ENCODE measurements around the gene PIK3R5.
"Not testable (repeated sequence)": the region's sequence is repeated elsewhere in the genome, so short reads cannot be mapped to it uniquely, and the experiment has no call there.

The PIK3R5 gene

DNA sequence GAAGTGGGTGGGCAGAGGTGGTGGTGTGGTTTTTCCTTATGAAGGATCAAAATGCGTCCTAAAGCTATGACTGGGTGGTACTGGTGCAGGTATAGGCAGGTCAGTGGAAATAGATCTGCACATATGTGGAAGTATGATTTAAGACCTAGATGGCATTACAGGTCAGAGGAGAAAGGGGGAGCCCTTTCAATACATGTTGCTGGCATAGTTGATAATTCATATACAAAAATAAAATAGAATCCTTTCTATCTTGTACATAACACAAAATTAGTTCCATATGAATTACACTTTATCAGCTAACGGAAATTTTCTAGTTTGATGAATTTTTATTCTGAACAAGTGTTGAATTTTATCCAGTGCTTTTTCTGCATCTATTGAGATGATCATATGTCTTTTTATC, 20.8 kb upstream of the PIK3R5 start:
- no peak for DNase-seq (ENCODE audit: low spot score)

DNA sequence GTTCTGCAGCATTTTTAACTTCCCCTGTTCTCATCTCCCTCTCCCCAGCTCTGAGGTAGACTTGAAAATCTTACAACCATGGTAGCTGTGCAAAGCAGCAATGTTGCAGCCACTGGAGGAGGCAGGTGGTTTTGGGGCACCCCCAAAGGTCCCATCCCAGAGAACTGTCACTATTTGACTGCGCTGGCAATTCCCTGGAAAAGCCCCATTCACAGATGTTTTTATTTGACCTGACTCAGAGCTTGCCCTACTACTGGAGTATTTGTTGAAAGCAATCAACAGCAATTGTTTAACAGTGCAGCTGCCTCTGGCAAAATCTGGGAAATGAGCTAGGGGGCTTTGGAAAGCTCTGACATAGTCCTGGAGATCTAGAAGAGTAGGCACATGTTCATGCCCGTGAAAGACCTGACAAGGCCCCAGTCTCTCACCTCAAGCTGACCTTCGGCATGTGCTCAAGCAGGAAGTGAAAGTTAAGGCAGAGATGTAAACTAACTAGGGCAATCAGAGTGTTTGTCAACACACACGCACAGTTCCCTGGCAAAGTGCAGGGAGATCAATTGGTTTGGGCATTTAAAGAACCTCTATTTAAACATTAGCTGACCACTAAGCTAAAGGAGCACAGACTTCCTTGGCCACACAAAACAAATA, 19.7 kb upstream of the PIK3R5 start:
- DNase-seq (ENCODE audit: low spot score): no peak

DNA sequence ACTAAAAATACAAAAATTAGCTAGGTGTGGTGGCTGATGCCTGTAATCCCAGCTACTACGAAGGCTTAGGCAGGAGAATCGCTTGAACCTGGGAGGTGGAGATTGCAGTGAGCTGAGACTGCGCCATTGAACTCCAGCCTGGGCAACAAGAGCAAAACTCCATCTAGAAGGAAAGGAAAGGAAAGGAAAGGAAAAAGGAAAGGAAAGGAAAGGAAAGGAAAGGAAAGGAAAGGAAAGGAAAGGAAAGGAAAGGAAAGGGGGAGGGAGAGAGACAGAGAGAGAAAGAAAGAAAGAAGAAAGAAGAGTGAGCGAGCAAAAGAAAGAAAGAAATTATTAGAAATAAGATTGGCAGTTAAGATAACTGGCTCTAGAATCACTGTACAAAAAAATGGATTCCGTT, 18.7 kb upstream of the PIK3R5 start:
- DNase-seq (ENCODE audit: low spot score): not testable (repeated sequence)

DNA sequence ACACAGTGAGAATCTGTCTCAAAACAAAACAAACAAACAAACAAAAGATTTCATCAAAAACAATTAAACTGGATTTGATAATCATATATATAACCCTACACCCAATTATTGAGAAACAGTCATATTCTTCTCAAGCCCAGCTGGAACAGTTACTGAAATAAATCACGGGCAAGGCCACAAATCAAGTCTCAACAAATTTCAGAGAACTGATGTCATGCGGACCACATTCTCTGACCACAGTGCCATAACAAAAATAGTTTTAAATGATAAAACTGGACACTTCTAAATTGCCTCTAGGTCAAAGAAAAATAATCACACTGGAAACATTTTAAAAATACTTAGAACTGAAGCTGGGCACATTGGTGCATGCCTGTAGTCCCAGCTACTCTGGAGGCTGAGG, 15.9 kb upstream of the PIK3R5 start:
- DNase-seq (ENCODE audit: low spot score): no peak

DNA sequence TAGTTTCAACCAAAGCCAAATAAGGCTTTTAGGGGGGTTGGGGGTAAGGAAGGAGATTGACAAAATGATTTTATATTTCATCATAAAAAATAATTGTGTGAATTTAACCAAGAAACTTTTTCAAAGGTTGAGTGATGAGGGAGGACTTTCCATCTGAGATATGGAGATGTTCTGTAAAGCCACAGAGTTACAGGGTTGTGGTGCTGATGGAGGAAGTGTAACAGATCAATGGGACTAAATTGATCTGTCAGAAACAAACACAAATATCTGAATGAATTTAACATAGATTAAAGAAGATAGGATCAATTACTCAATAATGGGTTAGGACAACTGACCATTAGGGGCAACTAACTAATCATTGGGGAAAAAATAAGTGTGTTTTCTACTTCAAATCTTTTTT, 14.2 kb upstream of the PIK3R5 start:
- DNase-seq (ENCODE audit: low spot score): no peak

DNA sequence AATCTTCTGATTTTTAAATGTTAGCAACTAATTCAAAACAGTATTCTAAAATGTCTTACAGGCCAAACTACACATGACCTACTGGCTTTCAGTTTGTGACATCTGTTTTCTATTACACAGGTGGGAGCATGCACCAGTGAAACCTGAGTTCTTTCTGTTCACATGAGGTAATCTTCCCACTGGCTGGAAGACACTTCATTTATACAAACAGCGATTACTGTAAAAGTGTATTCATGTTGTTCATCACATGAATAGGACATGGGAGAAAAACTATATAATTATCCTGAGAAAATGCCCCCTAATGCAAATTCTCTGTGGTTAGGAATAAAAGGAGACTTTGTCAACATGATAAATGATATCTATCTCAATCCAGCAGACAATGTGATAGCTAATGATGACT, 11.1 kb upstream of the PIK3R5 start:
- no peak for DNase-seq (ENCODE audit: low spot score)

DNA sequence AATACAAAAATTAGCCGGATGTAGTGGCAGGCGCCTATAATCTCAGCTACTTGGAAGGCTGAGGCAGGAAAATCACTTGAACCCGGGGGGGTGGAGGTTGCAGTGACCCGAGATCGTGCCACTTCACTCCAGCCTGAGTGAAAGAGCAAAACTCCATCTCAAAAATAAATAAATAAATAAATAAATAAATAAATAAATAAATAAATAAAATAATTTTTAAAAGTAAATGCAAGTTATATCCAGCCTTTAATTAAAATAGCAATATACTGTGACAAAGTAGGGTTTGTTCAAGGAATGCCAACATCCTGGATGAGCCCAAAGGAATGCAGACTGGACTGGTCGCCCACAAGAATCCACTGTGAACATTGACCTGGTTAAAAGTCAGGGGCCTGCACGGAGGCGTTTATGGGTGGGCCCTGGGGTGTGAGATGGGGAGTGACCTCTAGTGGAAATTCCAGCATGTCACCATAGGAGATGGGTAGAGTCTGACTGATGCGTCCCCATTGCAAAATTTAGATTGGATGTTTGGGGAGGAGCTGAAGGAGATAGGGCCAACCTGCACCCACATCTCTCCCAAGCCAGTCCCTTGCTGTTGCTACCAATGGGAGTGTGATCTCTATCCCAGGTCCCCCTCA, 9.7 kb upstream of the PIK3R5 start:
- DNase-seq (ENCODE audit: low spot score): no peak

DNA sequence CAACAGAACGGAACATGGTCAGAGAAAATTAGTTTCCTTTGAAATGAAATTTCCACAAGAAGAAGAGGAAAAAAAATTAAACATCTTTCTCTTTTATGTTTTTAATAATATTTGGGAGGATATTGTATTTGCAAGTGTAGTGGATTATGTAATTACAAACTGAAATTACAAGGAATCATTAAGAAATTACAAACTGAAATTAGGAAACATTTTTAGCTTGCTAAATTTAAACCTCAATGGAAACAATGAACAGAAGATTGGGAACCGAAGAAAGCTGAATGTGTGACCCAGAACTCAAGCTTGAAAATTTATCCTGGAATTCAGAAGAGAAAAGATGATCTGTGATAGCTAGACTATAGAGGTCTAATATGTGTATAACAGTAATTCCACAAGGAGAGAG, 4.4 kb upstream of the PIK3R5 start:
- no peak for DNase-seq (ENCODE audit: low spot score)

DNA sequence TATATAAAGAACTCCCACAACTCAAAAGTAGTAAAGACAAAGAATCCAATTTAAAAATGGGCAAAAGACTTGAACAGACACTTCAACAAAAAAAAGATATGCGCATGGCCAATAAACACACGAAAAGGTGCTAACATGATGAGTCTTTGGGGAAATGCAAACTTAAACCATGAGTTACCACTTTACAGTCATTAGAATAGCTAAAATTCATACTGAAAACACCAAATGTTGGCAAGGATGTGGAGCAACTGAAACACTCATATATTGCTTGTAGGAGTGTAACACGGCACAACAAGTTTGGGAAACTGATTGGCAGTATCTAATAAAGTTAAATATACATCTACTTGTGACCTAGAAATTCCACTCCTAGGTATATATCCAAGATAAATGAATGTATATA, 3.0 kb upstream of the PIK3R5 start:
- DNase-seq (ENCODE audit: low spot score): no peak

DNA sequence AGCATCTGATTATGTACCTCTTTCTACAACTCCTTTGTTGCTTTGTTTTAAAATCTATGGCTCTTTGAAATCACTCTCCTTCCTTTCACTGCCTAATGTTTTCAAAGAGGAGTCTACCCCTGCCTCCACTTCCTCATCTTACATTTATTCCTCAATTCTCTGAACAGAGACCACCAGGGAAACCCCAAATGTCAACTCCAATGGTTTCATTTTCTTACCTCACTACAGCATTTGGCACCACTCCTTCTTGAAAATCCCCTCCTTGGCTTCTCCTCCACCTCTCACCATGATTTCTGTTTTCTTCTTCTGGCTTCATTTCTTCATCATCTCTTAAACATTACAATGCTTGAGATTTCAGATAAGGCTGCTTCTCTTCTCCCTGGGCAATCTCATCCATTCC, 2.4 kb upstream of the PIK3R5 start:
- no peak for DNase-seq (ENCODE audit: low spot score)

DNA sequence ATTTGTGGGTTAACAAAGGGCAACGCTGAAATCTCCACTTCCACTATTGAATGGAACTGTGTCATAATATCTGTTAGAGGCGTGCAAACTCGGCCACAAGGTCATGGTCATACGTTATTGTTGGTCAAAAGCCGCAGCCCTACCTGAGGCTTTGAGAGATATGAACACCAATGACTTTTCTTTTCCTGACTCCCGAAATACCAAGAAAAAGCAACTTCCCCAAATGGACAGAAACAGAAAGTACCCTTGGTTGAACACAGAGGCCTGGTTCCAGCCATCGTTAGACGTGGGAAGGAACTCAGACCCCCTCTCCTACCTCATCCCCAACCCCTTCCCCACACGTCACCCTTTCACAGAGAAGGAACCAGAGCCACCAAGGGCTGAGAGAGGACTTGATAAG, 1.4 kb upstream of the PIK3R5 start:
- DNase-seq (ENCODE audit: low spot score): no peak

DNA sequence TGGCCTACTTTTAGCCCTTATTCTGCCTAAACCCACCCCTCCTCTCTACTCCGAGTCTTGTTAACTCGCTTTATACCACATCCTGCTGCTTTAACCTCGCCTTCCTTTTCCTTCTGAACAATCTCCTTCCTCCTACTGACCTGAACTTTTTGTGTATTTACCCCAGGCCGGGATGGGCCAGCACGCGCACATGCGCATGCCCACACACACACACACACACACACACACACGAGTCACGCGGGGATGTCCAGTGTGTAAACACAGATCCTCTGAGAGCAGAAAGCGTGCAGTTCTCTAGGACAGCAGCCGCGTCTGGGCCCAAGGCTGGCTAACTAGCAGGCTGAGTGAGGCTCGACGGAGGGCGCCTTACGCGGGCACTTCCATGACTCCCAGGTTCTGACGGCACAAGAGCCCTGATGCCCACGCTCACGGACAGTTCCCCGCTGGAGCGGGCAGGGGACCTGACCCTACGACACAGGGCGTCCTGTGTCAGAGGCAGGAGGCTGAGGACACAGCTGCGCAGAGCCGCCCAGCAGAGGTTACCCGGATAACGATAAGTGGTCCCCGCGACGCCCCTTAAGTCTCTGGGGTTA, 610 bp downstream of the PIK3R5 start:
- DNase-seq (ENCODE audit: low spot score): no peak

DNA sequence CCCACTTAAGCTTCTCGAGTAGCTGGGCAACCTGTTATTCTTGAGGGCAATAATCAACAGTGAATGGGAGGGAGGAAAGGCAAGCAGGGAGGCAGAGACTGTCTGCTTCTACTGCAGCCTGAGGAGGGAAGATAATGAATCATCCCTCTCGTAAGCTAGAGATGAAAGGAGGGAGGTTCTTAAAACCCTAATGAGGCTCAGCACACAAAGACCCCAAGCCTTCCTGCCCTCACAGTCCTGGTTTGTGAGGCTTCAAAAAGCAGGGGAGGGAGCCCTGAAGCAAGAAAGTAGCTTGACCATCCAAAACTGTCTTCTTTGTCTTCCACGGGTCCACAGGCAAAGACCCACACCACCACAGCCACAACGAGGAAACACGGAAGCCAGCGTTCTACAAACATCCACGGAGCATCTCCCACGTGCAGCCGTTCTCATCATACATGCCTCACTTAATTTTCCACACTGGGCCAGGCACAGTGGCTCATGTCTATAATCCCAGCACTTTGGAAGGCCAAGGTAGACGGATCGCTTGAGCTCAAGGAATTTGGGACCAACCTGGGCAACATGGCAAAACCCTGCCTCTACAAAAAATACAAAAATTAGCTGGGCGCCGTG, 1.8 kb downstream of the PIK3R5 start:
- no peak for DNase-seq (ENCODE audit: low spot score)

DNA sequence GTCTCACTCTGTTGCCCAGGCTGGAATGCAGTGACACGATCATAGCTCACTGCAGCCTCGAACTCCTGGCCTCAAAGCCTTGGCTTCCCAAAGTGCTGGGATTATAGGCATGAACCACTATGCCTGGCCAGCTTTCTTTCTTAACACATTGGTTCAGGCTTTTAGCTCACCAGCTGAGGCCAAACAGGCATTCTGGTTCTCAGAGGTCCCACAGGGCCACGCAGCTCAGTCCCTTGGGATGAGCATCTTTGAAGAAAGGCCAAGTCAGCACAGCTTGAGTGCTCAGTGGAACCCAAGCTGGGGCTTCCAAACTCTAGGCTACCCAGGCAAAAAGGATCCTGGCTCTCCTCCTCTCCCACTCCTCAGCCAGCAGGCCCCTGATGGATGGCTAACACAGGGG, 2.5 kb downstream of the PIK3R5 start:
- no peak for DNase-seq (ENCODE audit: low spot score)

DNA sequence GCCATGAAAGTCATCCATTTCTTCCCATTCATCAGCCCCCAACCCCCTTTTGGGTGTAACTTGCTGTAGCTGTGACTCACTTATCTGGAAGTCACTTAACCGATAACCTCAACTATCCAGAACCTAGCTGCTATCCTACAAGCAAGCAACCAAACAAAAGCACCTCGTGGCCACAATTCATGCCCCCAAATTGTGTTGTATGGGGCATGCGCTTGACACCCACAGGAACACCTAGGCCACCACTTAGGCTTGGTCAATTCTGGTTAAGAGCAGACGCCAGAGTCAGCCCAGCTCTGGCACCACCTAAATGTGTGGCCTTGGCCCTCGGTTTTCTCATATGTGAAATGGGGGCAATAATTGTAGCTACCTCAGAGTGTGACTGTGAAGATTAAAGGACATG, 3.7 kb downstream of the PIK3R5 start:
- no peak for DNase-seq (ENCODE audit: low spot score)

DNA sequence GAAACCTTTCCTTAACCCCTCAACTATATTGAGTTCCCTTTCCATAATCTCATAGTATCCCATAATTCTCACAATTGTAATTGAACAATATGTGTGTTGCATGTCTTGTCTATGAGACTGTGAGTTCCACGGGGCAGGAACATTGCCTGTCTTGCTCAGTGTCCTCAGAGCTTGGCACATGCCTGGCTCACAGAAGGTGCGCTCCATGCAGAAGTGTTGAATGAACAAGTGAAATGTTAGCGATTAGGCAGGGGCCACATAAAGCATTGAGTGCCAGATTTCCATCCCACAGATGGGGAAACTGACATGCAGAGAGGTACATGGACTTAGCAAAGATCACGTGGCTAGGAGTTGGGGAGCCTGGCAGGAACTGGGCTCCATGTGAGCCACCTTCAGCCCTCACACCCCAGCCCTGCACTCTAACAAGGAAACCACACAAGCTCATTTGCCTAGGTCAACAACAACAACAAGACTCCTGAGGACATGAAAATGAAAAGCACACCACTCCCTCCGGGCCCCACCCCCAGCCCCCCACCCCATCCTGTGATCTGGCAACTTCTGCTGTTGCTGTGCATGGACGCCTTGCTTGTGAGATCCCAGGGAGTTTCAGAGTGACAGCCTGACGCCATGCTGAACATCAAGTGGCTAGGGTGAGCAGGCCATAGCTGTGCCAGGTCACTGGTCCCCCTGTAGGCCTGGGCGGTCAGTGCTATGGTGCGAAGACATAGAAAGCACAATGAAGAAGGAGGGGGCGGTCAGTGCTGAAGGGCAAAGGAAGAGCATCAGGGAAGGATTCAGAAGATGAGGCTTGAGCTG, 5.0 kb downstream of the PIK3R5 start:
- no peak for DNase-seq (ENCODE audit: low spot score)

DNA sequence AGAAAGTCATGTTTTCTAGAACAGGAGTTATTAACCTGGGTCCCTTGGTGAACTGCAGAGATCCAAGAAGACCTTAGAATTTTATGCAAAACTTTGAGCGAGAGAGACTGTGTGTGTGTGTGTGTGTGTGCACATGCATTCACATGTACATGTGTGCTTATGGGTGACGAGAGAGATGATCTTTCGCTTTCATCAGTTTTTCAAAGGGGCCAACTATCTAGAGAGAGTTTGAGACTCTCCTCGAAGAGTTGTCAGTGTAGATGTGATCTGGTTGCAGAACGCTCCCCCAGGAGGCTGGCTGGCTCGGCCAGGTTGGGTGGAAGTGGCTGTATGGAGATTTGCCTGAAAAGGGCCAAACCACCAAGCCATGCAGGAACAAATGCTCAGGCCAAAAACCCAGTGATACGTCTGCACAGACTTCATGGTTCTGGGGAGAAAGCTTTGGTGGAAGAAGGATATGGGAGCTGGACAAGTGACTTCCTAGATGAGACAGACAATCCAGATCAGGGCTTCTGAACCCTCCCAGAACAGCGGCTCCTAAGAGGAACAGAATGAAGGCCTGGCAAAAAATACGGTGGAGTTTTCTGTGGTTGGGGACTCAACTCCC, 6.1 kb downstream of the PIK3R5 start:
- DNase-seq (ENCODE audit: low spot score): no peak

DNA sequence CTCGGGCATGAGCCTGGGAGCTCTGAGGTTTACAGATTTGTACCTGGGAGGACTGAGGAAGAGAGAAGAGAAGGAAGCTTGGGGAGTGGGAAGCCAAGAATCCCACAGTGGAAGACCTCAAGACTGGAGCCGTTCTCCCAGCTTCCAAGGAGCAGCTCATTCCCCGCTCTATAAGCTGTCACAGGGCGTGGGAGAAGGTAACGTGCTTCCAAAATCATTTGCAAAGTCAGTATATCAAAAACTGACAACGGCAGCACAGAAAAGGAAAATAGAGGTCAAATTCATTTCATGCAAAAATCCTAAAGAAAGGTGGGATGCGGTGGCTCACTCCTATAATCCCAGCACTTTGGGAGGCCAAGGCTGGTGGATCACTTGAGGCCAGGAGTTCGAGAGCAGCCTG, 7.8 kb downstream of the PIK3R5 start:
- DNase-seq (ENCODE audit: low spot score): no peak

DNA sequence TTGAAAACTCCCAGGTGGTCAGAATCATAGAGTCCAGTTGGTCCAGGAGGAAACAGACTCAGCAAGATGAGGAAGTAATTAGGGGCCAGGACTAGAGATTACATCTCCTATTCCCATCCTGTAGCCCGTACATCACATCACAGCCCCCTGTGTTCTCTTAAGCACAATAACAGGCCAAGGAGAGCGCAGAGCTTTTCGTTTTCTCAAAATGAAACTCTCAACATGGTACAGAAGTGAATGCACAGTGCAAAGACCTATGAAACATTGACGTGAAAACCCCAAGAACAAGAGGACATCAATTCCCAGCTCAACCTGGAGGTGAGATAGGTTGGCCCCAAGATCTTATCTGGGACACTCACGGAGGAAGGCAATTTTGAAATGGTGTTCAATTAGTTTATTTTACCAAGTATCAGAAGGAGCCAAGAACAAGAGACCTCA, 9.0 kb downstream of the PIK3R5 start:
- DNase-seq (ENCODE audit: low spot score): no peak

DNA sequence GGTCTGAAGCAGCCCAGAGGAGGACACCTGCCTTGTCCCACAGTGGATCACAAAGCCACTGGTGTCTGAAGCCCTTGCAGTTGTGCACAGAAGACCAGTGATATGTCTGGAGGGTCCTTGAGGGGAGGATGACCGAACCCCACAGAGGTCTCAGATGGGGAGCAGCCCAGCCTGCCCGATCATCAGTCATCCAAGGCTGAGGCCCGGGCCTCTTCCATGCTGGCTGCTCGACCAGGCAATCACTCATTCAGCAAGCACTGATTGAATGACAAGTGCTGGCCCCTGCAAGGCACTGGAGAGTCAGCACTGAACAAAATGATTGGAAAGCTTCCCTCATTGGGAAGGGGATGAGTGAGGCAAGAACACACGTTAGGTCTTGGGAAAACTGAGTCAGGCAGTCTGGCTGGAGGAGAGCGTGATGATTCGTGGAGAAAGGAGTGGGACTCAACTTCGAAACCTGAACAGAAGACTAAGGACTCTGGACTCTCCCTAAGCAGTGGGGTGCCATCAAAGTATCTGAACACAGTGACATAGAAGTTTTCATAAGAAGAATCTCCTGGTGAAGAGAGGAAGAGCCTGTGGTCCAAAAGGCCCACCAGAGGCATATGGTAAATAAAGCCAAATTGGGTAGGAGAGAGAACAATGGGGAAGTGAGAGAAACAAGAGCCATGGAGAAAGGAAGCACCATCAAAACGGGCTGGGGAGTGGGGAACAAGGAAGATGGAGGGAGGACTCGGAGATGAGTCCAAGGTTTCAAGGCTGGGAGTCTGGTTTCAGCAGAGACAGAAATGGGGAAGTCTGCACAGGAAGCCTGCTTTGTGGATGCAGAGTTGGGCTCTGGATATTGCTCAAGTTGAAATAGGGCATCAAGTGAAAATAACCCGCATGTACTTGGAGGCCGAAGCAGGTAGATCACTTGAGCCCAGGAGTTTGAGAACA, 10.2 kb downstream of the PIK3R5 start:
- DNase-seq (ENCODE audit: low spot score): no peak

DNA sequence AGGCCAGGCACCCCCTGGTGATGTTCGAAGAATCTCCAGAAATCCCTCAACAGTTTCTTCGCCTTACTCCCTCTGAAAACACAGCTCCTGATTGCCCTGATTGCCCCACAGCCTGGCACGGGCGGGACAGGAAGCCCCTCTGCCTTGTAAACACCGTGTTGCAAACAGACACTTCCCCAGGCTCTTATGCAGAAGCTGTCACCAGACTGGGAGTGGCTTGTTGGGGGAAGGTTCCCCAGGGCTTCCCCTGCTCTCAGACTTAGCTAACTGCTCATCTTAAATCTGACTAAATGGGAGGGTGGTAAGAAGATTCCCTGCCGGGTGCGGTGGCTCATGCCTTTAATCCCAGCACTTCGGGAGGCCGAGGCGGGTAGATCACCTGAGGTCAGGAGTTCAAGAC, 11.2 kb downstream of the PIK3R5 start:
- peak; percentile 44 for DNase-seq (ENCODE audit: low spot score)
